Hematopoietic multipotent progenitor cell treated with erythropoietin and hydrocortisone succinate and interleukin-3 and kit ligand, for 8 days (in vitro differentiated cells): ENCODE measurements around the gene SPSB3.

Experiments
- DNase-seq: peaks from one replicate; pipeline ENCODE4 v3.0.0-alpha.2; 2015

SPSB3 gene

DNA sequence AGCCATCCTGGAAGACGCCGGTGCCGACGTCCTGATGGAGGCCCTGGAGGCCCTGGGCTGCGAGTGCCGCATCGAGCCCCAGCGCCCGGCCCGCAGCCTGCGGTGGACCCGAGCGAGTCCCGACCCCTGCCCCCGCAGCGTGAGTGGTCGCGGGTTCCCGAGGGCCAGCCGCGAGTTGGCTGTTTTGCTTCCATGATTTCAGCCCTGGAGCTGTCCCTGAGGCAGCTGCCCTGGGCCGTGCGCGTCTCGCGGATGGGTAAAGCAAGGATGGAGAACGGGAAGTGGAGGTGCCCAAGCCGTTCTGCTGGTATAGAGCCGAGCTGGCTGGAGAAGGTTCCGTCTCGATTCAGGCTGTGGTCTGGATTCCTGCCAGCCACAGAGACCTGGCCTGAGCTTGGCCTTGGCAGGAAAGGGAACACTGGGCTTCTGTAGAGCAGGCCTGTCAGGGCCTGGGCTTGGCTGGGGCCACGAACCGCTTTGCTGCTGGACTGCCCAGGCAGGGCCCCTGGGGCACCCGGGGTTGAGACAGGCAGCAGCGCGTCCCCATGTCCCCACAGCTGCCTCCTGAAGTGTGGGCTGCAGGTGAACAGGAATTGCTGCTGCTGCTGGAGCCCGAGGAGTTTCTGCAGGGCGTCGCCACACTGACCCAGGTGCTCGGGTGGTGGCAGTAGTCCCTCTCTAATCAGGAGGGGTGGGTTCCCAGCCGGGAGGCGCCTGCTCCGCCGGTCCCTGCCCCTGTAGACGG, 8.5 kb downstream of the SPSB3 start:
- DNase-seq, result peak; percentile 60

DNA sequence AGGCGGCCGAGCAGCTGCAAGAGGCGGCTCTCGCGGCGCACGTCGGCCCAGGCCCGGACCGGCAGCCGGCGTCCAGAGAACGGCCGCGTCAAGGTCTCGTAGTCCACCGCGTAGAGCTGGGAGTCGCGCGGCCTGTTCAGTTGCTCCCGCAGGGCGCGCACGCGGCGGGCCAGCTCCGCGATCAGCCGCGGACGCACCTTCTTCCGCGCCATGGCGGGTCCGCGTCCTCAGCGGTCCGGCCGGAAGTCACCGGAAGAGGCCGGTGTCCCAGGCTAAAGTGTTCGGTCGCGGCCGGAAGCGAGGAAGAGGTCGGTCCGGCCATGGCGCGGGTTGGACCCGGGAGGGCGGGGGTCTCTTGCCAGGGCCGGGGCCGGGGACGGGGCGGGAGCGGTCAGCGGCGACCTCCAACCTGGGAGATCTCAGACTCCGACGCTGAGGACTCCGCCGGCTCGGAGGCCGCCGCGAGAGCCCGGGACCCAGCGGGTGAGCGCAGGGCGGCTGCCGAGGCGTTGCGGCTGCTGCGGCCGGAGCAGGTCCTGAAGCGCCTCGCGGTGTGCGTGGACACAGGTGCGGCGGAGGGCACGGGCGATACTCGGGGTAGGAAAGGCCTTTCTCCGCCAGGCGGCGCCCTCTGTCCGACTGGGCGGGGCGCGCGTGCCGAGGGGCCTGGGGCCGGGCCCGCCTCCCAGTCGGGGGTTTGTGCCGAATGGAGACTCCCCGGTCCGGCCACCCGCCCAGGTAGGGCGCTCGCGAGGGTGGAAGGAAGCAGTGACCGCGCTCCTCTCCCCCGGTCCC, 9.3 kb downstream of the SPSB3 start, which contains the start of gene MRPS34:
Gene MRPS34, minus strand, starts transcription at position 227 of the 795 bp plus-strand sequence. Its CDS starts 15 bp downstream, at position 212.
- DNase-seq, result peak; percentile 85

DNA sequence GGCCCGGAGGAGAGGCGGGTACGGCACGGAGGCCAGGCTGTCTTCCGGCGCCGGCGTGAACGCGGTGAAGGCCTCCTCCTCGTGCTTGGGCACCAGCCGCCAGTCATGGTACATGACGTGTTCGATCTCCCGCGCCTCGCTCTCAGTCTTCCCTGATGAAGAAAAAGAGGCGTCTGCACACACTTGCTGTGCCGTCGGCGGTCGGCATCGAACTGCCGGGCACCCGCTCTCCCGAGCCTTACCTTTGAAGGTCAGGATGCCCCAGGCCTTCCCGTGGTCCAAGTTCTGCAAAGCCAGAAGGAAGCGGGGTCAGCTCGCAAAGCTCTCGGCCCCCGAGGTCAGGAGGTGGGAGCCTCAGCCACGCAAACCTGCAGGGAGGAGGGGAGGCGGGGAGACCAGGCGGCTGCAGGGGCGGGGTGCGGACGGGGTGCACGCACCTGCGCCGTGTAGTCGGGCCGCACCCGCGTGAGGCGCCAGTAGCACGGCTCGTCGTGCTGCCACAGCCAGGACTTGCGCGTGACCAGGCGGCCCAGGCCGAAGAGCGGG, 9.9 kb downstream of the SPSB3 start, which contains the start of gene EME2:
Gene EME2, plus strand, starts transcription at position 449 of the 546 bp plus-strand sequence. CDS start 418 bp downstream, outside the sequence.
- DNase-seq, result peak; percentile 64

DNA sequence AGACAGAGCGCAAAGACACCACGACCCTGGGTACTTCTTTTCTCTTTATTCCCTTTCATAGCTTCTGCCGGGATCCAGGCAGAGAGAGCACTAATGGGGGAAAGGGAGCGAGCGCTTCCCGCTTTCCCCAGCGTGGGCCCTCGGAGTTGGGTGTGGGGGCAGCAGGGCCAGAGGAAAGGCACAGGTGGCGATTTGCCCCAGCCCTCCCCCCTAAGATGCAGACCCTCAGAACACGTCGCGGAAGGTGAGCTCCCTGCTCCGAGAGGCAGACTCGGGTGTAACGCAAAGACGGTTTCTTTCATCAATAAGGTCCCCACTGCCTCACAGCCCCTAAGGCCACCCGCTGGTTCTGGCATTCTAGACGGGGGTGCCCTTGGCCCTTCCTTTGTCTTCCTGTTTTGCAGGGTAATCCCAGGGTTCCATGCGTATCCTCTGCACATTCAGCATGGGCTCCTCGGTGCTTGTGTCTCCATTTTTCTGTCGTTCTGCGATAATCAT, 10.5 kb downstream of the SPSB3 start:
- DNase-seq, result no peak

DNA sequence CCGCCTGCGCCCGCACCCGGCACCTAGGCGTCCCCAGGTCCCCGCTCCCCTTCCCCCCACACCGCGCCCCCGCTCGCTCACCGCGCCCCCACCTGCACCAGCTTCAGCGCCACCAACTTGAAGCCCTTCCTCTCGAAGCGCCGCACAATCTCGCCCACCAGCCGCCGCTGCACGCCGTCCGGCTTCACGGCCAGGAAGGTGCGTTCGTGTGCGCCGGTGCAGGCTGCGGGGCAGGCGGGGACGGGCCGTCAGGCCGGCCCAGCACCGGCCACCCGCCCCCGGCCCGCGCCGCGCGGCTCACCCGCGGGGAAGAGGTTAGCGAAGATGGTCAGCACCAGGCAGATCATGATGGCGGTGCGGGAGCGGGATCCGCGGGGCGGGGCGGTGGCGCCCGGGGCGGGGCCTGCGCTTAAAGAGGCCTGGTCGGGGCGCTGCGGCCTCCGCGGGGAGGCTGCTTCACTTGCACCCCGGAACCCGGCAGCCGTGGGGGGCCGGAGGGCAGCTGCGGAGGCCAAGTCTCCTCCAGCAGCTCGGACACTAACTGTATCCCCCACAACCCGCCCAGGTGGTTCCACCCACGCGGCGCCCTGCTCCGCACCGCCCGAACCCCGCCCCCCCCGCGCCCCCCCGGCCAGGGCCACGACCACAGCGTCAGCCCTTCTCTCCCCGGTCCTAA, 11.0 kb downstream of the SPSB3 start, which contains the start of gene NME3:
Gene NME3, minus strand, starts transcription at position 356 of the 676 bp plus-strand sequence. Its CDS starts 9 bp downstream, at position 347.
- DNase-seq, result peak; percentile 69

DNA sequence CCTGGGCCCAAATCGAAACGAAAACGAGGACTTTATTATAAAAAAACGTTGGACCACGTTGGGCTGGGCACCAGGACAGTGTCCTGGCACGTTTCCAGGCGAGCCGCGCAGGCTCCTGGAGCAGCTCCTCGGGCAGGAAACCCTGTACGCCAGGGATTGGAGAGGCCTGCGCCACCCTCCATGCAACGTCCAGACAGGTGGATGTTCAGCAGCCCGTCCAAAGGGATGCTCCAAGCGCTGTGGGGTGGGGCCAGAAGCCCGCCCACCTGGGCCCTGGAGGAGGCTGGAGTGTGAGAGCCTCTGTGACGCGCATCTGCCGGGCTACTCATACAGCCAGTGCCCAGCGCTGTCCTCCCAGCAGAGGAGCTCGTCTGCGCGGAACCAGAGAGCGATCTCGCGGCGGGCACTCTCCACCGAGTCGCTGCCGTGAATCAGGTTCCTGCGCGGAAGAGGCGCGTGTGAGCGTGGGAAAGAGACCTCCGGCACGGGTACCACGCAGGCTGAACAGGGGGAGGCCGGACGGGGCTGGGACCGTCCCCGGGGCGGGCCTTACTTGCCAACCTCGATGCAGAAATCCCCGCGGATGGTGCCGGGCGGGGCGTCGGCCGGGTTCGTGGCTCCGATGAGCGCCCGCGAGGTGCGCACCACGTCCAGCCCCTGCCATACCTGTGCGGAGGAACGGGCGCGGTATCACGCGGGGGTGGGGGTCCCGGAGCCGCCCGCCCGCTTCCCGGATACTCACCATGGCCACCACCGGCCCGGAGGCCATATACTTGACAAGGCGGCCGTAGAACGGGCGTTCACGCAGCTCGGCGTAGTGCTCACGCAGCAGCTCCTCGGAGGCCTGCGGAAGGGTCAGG, 11.8 kb downstream of the SPSB3 start:
- DNase-seq, result peak; percentile 30

DNA sequence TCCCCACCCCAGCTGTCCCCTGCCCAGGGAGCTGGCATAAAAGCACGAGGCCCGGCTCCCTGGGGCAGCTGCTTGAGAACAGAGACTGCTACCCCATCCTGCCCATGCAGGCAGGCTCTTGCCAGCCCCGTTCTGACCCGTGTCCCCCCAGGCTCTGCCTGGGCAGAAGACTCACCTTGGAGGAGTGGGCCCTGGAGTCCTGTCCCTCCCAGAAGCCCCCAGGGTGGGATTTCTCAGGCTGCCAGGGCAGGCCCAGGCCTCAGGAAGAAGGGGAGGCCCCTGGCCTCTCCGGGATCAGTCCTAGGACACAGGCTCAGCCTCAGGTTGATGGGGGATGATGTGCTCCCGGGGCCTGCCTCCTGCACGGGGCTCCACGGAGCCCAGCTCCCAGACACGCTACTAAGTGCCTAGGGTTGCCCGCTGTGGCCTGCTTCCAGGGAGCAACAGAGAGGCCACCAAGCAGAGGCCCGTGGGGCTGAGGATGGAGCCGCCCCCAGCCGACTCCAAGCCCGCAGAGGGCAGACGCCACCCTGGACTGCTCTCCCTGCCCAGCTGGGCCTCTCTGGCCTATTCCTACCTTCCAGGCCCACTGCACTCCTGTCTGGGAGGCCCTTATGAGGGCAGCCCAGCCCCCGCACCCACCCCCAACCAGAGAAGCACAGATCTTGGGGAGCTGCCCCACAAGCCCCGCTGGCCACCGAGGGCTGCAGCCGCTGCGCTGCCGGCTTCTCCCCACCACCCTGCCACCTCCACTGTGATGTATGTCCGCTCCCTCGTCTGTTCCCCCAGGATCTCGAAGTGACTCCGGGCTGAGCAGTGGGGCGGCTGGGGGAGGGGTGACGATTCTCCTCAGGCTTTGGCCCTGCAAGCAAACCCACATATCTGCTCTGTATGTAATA, 12.7 kb downstream of the SPSB3 start:
- no peak for DNase-seq

DNA sequence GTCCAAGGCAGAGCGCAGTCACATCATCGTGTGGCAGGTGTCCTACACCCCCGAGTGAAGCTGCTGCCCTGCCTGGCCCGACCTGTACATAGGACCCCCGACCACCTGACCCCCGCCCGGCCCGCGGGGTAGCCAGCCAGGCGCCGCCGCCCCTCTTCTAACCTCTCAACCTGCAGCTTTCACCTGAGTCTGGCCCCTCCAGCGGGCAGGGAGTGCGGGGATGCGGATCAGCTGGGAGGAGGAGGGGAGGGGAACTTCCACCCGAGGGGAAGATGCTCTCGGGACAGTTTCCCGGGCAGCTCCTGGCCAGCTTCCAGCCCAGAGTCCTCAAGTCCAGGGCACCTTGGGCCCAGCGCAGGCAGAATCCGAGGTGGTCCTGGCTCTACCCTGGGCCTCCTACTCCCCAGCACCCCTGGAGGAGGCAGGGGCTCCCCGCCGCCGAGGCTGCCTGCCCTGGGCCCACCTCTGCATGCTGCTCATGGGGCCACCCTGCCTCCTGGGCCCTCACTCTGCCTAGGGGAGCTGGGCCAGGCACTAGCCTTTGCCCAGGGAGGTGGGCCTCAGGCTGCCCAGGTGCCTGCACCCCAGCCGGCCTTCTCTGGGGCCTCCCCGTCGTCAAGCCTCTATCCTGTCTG, 13.5 kb downstream of the SPSB3 start:
- DNase-seq, result no peak

DNA sequence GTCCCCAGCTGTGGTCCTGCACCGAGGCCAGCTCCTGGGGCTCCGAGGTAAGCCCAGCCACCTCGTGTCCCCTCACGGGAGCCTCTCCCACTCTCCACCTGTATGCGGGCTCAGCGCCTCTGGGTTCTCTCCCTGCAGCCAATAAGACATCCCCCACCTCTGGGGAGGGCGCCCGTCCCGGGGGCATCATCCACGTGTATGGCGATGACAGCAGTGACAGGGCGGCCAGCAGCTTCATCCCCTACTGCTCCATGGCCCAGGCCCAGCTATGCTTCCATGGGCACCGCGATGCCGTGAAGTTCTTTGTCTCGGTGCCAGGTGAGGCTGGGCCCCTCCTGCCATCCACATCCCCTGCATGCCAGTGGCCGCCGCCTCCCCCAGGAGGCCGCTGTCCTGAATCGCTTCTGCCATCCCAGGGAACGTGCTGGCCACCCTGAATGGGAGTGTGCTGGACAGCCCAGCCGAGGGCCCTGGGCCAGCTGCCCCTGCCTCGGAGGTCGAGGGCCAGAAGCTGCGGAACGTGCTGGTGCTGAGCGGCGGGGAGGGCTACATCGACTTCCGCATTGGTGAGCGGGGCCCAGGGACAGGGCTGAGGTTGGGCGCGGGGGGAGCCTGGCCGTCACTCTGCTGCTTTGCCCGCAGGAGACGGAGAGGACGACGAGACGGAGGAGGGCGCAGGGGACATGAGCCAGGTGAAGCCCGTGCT, 14.2 kb downstream of the SPSB3 start:
- no peak for DNase-seq

DNA sequence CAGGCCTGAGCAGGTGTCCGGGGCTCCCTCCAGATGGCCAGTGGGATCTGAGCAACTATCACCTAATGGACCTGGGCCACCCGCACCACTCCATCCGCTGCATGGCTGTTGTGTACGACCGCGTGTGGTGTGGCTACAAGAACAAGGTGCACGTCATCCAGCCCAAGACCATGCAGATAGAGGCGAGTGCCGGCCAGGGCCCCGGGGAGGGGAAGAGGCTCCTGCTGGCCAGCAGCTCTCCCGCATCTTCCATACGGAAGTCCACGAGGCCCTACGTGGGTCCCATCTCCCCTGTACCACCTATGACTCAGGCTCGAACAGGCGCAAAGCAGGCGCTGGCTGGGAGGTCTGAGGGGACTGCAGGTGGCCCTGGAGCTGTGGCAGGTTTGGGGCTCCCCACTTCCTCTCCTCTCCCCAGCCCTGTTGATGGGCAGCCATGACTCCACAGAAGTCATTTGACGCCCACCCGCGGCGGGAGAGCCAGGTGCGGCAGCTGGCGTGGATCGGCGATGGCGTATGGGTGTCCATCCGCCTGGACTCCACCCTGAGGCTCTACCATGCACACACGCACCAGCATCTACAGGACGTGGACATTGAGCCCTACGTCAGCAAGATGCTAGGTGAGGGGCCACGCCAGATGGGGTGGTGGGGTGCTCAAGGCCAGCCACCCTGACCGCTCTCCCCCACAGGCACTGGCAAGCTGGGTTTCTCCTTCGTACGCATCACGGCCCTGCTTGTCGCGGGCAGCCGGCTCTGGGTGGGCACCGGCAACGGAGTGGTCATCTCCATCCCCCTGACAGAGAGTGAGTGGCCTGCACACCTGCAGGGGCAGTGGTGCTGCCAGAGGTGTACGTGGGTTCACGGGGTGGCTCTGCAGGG, 15.0 kb downstream of the SPSB3 start:
- DNase-seq, result no peak

DNA sequence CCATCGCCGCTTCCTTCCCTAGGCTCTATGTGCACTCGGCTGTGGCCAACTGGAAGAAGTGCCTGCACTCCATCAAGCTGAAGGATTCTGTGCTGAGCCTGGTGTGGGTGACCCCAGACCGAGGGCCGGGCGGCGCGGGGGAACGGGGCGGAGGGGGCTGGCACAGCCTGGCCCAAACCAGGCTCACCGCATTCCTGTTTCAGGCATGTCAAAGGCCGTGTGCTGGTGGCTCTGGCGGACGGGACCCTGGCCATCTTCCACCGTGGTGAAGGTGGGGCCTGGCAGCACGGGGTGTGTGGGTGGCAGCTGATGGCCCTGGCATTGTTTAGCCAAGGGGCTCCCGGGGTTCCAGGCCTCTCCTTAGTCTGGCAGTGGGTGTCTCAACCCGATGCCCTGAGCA, 15.7 kb downstream of the SPSB3 start:
- DNase-seq, result no peak

DNA sequence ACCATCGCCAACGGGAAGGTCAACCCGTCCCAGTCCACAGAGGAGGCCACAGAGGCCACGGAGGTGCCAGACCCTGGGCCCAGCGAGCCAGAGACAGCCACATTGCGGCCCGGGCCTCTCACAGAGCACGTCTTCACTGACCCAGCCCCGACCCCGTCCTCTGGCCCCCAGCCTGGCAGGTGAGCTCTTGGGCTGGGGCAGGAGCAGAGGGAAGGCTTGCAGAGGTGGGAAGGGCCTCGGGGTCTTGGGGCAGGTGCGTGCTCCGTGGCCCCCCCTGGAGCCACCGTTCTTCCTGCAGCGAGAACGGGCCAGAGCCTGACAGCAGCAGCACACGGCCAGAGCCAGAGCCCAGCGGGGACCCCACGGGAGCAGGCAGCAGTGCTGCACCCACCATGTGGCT, 16.1 kb downstream of the SPSB3 start:
- no peak for DNase-seq

DNA sequence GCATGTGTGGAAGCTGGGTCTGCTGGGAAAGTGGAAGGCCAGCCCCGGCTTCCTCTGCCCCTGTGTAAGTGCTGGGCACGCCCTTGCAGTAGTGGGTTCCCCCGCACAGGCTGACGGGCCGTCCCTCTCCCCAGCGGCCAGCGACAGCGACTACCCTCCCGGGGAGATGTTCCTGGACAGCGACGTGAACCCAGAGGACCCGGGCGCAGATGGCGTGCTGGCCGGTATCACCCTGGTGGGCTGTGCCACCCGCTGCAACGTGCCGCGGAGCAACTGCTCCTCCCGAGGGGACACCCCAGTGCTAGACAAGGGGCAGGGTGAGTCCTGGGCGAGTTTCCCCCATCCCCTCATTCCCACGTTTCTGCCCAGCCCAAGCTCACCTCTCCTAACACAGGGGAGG, 16.5 kb downstream of the SPSB3 start:
- no peak for DNase-seq

DNA sequence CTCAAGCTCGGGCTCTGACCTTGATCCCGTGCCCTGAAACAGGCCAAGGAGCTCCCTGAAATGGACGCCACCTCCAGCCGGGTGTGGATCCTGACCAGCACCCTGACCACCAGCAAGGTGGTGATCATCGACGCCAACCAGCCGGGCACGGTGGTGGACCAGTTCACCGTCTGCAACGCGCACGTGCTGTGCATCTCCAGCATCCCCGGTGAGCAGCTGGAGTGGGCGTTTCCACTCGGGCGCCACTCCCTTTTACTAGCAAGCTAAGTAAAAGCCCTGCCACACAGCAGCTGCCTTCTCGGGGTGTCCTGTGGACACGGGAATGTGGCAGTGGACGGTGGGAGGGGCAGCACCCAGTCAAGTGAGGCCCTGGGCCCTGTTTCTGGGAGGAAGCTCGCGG, 17.4 kb downstream of the SPSB3 start:
- no peak for DNase-seq

DNA sequence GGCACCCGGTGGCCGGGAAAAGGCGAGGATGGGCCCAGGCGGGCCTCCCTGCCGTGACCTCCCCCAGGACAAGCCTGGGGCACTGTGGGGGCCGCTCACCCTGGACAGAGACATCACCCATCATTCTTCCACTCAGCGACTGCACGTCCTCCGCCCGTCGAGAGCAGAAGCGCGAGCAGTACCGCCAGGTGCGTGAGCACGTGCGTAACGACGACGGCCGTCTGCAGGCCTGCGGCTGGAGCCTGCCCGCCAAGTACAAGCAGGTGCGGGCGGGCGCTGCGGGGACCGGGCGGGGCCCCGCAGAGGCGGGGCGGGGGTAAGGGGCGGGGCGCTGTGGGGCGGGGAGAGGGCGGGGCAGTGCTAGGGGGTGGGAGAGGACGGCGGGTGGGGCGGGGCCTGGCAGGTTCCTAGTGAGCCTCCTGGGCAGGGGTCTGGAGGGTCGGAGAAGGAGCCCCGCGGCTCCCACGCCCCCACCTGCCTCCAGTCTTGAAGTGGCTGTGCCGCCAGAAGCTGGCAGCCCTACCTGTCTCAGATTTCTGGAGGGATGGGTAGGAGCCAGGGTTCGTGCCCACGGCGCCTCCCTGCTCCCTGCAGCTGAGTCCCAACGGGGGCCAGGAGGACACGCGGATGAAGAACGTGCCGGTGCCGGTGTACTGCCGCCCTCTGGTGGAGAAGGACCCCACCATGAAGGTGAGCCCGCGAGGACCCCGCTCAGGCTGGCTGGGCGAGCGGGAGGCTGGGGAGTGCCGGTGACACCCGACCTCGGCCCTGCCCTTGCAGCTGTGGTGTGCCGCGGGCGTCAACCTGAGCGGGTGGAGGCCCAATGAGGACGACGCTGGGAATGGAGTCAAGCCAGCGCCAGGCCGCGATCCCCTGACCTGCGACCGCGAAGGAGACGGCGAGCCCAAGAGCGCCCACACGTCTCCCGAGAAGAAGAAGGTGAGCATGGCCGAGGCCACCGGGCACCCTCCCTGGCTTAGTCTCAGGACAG, 18.6 kb downstream of the SPSB3 start:
- no peak for DNase-seq

DNA sequence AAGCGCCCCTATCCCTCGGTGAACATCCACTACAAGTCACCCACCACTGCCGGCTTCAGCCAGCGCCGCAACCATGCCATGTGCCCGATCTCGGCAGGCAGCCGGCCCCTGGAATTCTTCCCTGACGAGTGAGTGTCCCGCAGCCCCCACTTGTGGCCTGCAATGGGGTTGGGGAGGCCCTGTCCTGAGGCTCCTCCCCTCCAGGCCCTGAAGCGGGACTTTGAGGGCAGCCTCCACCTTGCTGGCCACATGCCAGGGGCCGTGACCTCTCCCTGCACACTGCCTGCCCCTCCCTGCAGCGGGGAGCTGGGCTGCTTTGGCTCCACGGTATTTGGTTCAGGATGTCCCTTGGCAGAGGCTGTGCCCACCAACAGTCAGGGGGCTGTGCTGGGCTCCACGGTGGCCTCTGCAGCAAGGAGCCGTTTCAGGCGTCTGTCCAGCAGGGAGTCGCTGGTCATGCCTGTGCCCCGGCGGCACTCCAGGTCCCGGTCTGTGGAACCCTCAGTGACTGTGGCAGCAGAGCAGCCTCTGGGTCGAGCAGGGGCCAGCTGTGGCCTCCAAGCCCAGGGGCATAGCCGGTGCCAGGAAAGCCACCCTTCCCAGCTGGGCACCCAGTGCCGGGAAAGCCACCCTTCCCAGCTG, 19.4 kb downstream of the SPSB3 start:
- DNase-seq, result no peak
